ENCODE data around the gene FAM227B.

DNA sequence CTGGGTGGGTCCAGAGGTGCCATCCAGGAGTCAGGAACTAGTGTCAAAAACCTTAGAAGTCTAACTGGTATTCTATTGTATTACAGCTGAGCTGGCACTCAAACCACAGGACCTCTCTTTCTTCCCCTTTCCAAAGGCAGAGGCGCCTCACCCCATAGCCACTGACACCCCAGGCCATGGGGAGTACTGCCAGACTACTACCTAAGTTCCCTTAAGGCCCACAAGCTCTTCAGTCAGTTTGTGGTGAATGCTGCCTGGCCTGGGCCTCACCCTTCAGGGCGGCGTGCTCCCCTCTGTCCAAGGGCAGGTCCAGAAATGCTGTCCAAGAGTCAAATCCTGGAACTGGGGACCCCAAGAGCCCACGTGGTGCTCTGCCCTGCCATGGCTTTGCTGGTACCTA, 240.6 kb downstream of the FAM227B start:
- TF ChIP-seq POLR2AphosphoS5 (IDR thresholded peaks at IDR 0.05; ENCODE audit: low read depth, low read length) (no peak), TAF1 (IDR thresholded peaks at IDR 0.05; ENCODE audit: borderline replicate concordance, low read depth, low read length) (no peak)
